H9 (cell line): ENCODE measurements around the gene CALML5. TPM values are rescaled to one million over a fixed set of nuclear protein-coding genes. Genes with fewer than 3 reads are reported as not detected.

Source experiments
- DNase-seq: peaks from one replicate; pipeline ENCODE4 v3.0.0-alpha.2; 2017
- H2AFZ ChIP-seq: one replicate; pipeline ENCODE4 v1.6.1; 2013; ENCODE audit warnings: mild to moderate bottlenecking, low read length, control low read depth, moderate library complexity
- H2AK5ac ChIP-seq: 2 replicates; pipeline ENCODE4 v1.6.1; 2013; ENCODE audit warnings: low read length, control low read depth, mixed read lengths; ENCODE audit not compliant: insufficient read length
- H2BK120ac ChIP-seq: one replicate; pipeline ENCODE4 v1.6.1; 2013; ENCODE audit warnings: low read depth, mild to moderate bottlenecking, low read length, control low read depth, inconsistent platforms; ENCODE audit not compliant: poor library complexity, severe bottlenecking
- H2BK12ac ChIP-seq: 2 replicates; pipeline ENCODE4 v1.6.1; 2013; ENCODE audit warnings: low read length, control low read depth, mixed read lengths, low read depth; ENCODE audit not compliant: insufficient read length
- H2BK15ac ChIP-seq: 2 replicates; pipeline ENCODE4 v1.6.1; 2013; ENCODE audit warnings: low read depth, low read length, control low read depth
- H2BK20ac ChIP-seq: one replicate; pipeline ENCODE4 v1.6.1; 2013; ENCODE audit warnings: low read depth, mild to moderate bottlenecking, low read length, control low read depth, inconsistent platforms; ENCODE audit not compliant: poor library complexity, severe bottlenecking
- H2BK5ac ChIP-seq: 2 replicates; pipeline ENCODE4 v1.6.1; 2013; ENCODE audit warnings: low read length, control low read depth, mixed read lengths; ENCODE audit not compliant: insufficient read length
- H3K14ac ChIP-seq: 2 replicates; pipeline ENCODE4 v1.6.1; 2013; ENCODE audit warnings: low read length, control low read depth; ENCODE audit not compliant: insufficient read depth
- H3K18ac ChIP-seq: 2 replicates; pipeline ENCODE4 v1.6.1; 2013; ENCODE audit warnings: low read depth, mild to moderate bottlenecking, mixed read lengths, low read length, control low read depth; ENCODE audit not compliant: insufficient read length
- H3K23ac ChIP-seq: 2 replicates; pipeline ENCODE4 v1.6.1; 2013; ENCODE audit warnings: low read length, control low read depth, mixed read lengths, low read depth; ENCODE audit not compliant: insufficient read length
- H3K23me2 ChIP-seq: 2 replicates; pipeline ENCODE4 v1.6.1; 2013; ENCODE audit warnings: low read depth, mild to moderate bottlenecking, mixed read lengths, low read length, control low read depth; ENCODE audit not compliant: insufficient read length, poor library complexity, severe bottlenecking
- H3K27ac ChIP-seq: 2 replicates; pipeline ENCODE4 v1.5.1; 2013; ENCODE audit warnings: low read length, control low read depth, mixed read lengths, low read depth; ENCODE audit not compliant: insufficient read length
- H3K27me3 ChIP-seq: 2 replicates; pipeline ENCODE4 v1.6.1; 2013; ENCODE audit warnings: low read length, control low read depth, inconsistent platforms; ENCODE audit not compliant: insufficient read depth
- H3K4ac ChIP-seq: 2 replicates; pipeline ENCODE4 v1.6.1; 2013; ENCODE audit warnings: low read depth, mild to moderate bottlenecking, control low read depth, inconsistent platforms, low read length, moderate library complexity
- H3K4me1 ChIP-seq: 2 replicates; pipeline ENCODE4 v1.6.1; 2013; ENCODE audit warnings: low read length, control low read depth, inconsistent platforms; ENCODE audit not compliant: insufficient read depth
- H3K4me2 ChIP-seq: 2 replicates; pipeline ENCODE4 v1.6.1; 2013; ENCODE audit warnings: low read length, control low read depth, mixed read lengths; ENCODE audit not compliant: insufficient read length, insufficient read depth
- H3K56ac ChIP-seq: 2 replicates; pipeline ENCODE4 v1.6.1; 2013; ENCODE audit warnings: low read depth, mild to moderate bottlenecking, mixed read lengths, low read length, control low read depth; ENCODE audit not compliant: insufficient read length
- H3K79me1 ChIP-seq: 2 replicates; pipeline ENCODE4 v1.6.1; 2013; ENCODE audit warnings: low read depth, mild to moderate bottlenecking, moderate library complexity, low read length, control low read depth, inconsistent platforms; ENCODE audit not compliant: insufficient read depth, poor library complexity, severe bottlenecking
- H3K79me2 ChIP-seq: 2 replicates; pipeline ENCODE4 v1.6.1; 2013; ENCODE audit warnings: low read length, control low read depth, inconsistent platforms; ENCODE audit not compliant: insufficient read depth
- H3K9ac ChIP-seq: 2 replicates; pipeline ENCODE4 v1.6.1; 2013; ENCODE audit warnings: low read length, control low read depth, mixed read lengths; ENCODE audit not compliant: insufficient read length; ENCODE audit errors: extremely low read depth
- H3K9me3 ChIP-seq: one replicate; pipeline ENCODE4 v1.6.1; 2013; ENCODE audit warnings: low read depth, low read length, inconsistent platforms; ENCODE audit not compliant: control insufficient read depth
- H3T11ph ChIP-seq: one replicate; pipeline ENCODE4 v1.6.1; 2013; ENCODE audit warnings: mild to moderate bottlenecking, low read length, control low read depth, inconsistent platforms
- H4K20me1 ChIP-seq: one replicate; pipeline ENCODE4 v1.6.1; 2013; ENCODE audit not compliant: control insufficient read depth, insufficient read length, insufficient read depth
- H4K5ac ChIP-seq: 2 replicates; pipeline ENCODE4 v1.6.1; 2013; ENCODE audit warnings: low read depth, mild to moderate bottlenecking, mixed read lengths, low read length, control low read depth; ENCODE audit not compliant: insufficient read length
- H4K8ac ChIP-seq: replicated peaks from 2 replicates; pipeline ENCODE4 v1.6.1; 2013; ENCODE audit warnings: low read length, control low read depth, mixed read lengths, low read depth; ENCODE audit not compliant: insufficient read length
- H4K91ac ChIP-seq: 2 replicates; pipeline ENCODE4 v1.6.1; 2013; ENCODE audit warnings: low read depth, mild to moderate bottlenecking, moderate library complexity, mixed read lengths, low read length, control low read depth; ENCODE audit not compliant: insufficient read length
- H3K27ac Mint-ChIP-seq, 3 experiments: 2 replicates in 2 of 3; 3 replicates in 1 of 3; pipeline ENCODE4 v1.8.0; 2020 to 2021; ENCODE audit warnings: mixed read lengths in 3 of 3, mild to moderate bottlenecking in 1 of 3, moderate library complexity in 1 of 3
- H3K27me3 Mint-ChIP-seq: 2 replicates; pipeline ENCODE4 v1.8.0; 2021; ENCODE audit warnings: low read depth, mild to moderate bottlenecking, moderate library complexity, mixed read lengths
- H3K36me3 Mint-ChIP-seq, 3 experiments: 2 replicates in 2 of 3; 3 replicates in 1 of 3; pipeline ENCODE4 v1.8.0; 2020 to 2021; ENCODE audit warnings: low read depth in 3 of 3, mixed read lengths in 3 of 3; ENCODE audit not compliant: insufficient read depth in 1 of 3
- H3K4me1 Mint-ChIP-seq, 2 experiments: 2 replicates each; pipeline ENCODE4 v1.8.0; 2020; ENCODE audit warnings: mixed read lengths in 2 of 2
- H3K4me3 Mint-ChIP-seq, 2 experiments: 2 replicates in 1 of 2; 3 replicates in 1 of 2; pipeline ENCODE4 v1.8.0; 2020 to 2021; ENCODE audit warnings: mild to moderate bottlenecking in 2 of 2, mixed read lengths in 2 of 2, moderate library complexity in 1 of 2
- H3K9me3 Mint-ChIP-seq, 2 experiments: 2 replicates in 1 of 2; 3 replicates in 1 of 2; pipeline ENCODE4 v1.8.0; 2020; ENCODE audit warnings: mild to moderate bottlenecking in 2 of 2, mixed read lengths in 2 of 2, moderate library complexity in 1 of 2
- CTCF ChIP-seq: fragments of 200-600 bp; sonication (generic); conservative IDR thresholded peaks from 3 replicates; pipeline ENCODE4 v1.8.0; 2021; ENCODE audit warnings: antibody characterized with exemption, mild to moderate bottlenecking
- WGBS: extraction: QIAGEN DNeasy Blood & Tissue Kit; methylation state at CpG from one replicate; pipeline ENCODE4 v1.1.7; 2013; ENCODE audit warnings: missing lambda C conversion rate, low lambda C conversion rate, mixed read lengths; ENCODE audit not compliant: insufficient read length; ENCODE audit errors: extremely low coverage; 5-methylcytosine and 5-hydroxymethylcytosine counted together
- total RNA-seq: library from RNA; stranded (reverse); gene quantifications from 2 replicates; pipeline ENCODE4 v1.2.1, GENCODE V29; 2021

CALML5 gene
- total RNA-seq, 1 experiment from 2014 or later: not detected

- Histone ChIP-seq H2BK20ac (no peak overlapping the region), H3K23ac (no peak overlapping the region), H3K79me1 (no peaks in the 10 kb centered on the region), H3T11ph (no peak overlapping the region), H3K4me1 (no peaks in the 10 kb centered on the region), H3K56ac (no peak overlapping the region), H4K91ac (no peak overlapping the region), H3K79me2 (no peaks in the 10 kb centered on the region), H2BK12ac (no peak overlapping the region), H2AFZ (no peak overlapping the region), H3K18ac (no peak overlapping the region), H2AK5ac (no peak overlapping the region), H3K4ac (no peak overlapping the region), H3K27me3 (no peaks in the 10 kb centered on the region), H3K23me2 (no peaks in the 10 kb centered on the region), H3K27ac (no peak overlapping the region), H3K9me3 (no peaks in the 10 kb centered on the region), H3K4me2 (no peak overlapping the region), H2BK120ac (no peak overlapping the region), H4K8ac (no peak overlapping the region), H3K14ac (no peak overlapping the region), H4K5ac (no peak overlapping the region), H4K20me1 (no peaks in the 10 kb centered on the region), H2BK5ac (no peak overlapping the region), H2BK15ac (no peak overlapping the region), H3K9ac (no peak overlapping the region)
- Mint-ChIP-seq H3K4me3 (no peak overlapping the region), H3K4me1 (peaks cover 9 to 21% of the 10 kb centered on the region in 2 experiments), H3K36me3 (no peaks in the 10 kb centered on the region), H3K9me3 (no peaks in the 10 kb centered on the region), H3K27ac (no peak overlapping the region), H3K27me3 (peaks cover 2% of the 10 kb centered on the region)
- no peak for TF ChIP-seq CTCF
- DNase-seq: no peak
- no CpG with 5 or more reads among the region's 16 CpGs for WGBS
These were observed 11.1 kb upstream of the CALML5 start for GRCh38 chr10:5510281-5511072.
